Naive thymus-derived CD4-positive, alpha-beta T cell (primary cell): Measurements from ENCODE around the gene OSTF1. TPM values are rescaled to one million over a fixed set of nuclear protein-coding genes. Genes with fewer than 3 reads are reported as not detected.
A peak's percentile ranks its signal among the peaks of the same experiment; 100 is the strongest.

Source experiments
- ATAC-seq: fragments of 150-1000 bp; cut with Tn5 transposase; 2 replicates; pipeline ENCODE4 v1.10.0; 2021; ENCODE audit warnings: mild to moderate bottlenecking, moderate library complexity
- CTCF ChIA-PET: fragments of 350-600 bp; sonication (Branson Sonifier 250); formaldehyde crosslinking; loops from one replicate; lab custom pipeline; 2021; ENCODE audit warnings: antibody characterized with exemption; lab: Charles Lee
- POLR2A ChIA-PET: fragments of 350-600 bp; sonication (Branson Sonifier 250); formaldehyde crosslinking; loops from one replicate; lab custom pipeline; 2021; ENCODE audit warnings: antibody characterized with exemption, inconsistent platforms; lab: Charles Lee
- DNase-seq, 9 donors: peaks; one replicate each; pipeline versions ENCODE4 v3.0.0 to v3.0.0-alpha.2; 2020 to 2022; ENCODE audit warnings: mixed read lengths in 1 of 9
- H3K27ac ChIP-seq: one replicate; pipeline ENCODE4 v1.7.0; 2013; ENCODE audit warnings: mild to moderate bottlenecking, low read depth, low read length, moderate library complexity
- H3K27me3 ChIP-seq, 2 donors: one replicate each; pipeline ENCODE4 v1.7.0; 2013; ENCODE audit warnings: low read length in 2 of 2, mild to moderate bottlenecking in 2 of 2, moderate library complexity in 2 of 2; ENCODE audit not compliant: control insufficient read depth in 2 of 2, insufficient read depth in 2 of 2
- H3K36me3 ChIP-seq, 3 experiments: 1 replicate in 2 of 3; 2 replicates in 1 of 3; pipeline ENCODE4 v1.7.0; 2013; ENCODE audit warnings: low read length in 3 of 3, mild to moderate bottlenecking in 3 of 3, moderate library complexity in 1 of 3; ENCODE audit not compliant: insufficient read depth in 3 of 3, control insufficient read depth in 2 of 3
- H3K4me1 ChIP-seq, 2 donors: one replicate each; pipeline ENCODE4 v1.7.0; 2013; ENCODE audit warnings: low read length in 2 of 2, mild to moderate bottlenecking in 2 of 2, moderate library complexity in 1 of 2; ENCODE audit not compliant: control insufficient read depth in 2 of 2, insufficient read depth in 2 of 2
- H3K4me3 ChIP-seq: 2 replicates; pipeline ENCODE4 v1.7.0; 2013; ENCODE audit warnings: mild to moderate bottlenecking, low read length
- H3K9me3 ChIP-seq, 3 experiments: 1 replicate in 2 of 3; 2 replicates in 1 of 3; pipeline ENCODE4 v1.7.0; 2013; ENCODE audit warnings: low read length in 3 of 3; ENCODE audit not compliant: control insufficient read depth in 2 of 3
- H3K27ac Mint-ChIP-seq, 9 donors: one replicate each; pipeline ENCODE4 v1.8.0; 2020 to 2022; ENCODE audit warnings: mixed read lengths in 9 of 9, mild to moderate bottlenecking in 8 of 9, moderate library complexity in 5 of 9, inconsistent platforms in 2 of 9
- H3K27me3 Mint-ChIP-seq, 5 donors: one replicate each; pipeline ENCODE4 v1.8.0; 2021 to 2022; ENCODE audit warnings: mixed read lengths in 5 of 5, mild to moderate bottlenecking in 1 of 5
- H3K36me3 Mint-ChIP-seq, 5 donors: one replicate each; pipeline ENCODE4 v1.8.0; 2020 to 2022; ENCODE audit warnings: mixed read lengths in 5 of 5, mild to moderate bottlenecking in 3 of 5, inconsistent platforms in 1 of 5
- H3K4me1 Mint-ChIP-seq, 7 donors: one replicate each; pipeline ENCODE4 v1.8.0; 2020 to 2022; ENCODE audit warnings: mixed read lengths in 7 of 7, mild to moderate bottlenecking in 3 of 7, inconsistent platforms in 1 of 7
- H3K4me3 Mint-ChIP-seq, 10 donors: one replicate each; pipeline ENCODE4 v1.8.0; 2020 to 2022; ENCODE audit warnings: mild to moderate bottlenecking in 10 of 10, mixed read lengths in 10 of 10, moderate library complexity in 6 of 10, inconsistent platforms in 2 of 10
- H3K9me3 Mint-ChIP-seq, 11 donors: one replicate each; pipeline ENCODE4 v1.8.0; 2020 to 2022; ENCODE audit warnings: mixed read lengths in 11 of 11, mild to moderate bottlenecking in 4 of 11, inconsistent platforms in 1 of 11, moderate library complexity in 1 of 11
- intact Hi-C, 2 donors: fragments of 100-400 bp; cut with micrococcal nuclease; formaldehyde crosslinking; loops; one replicate each; pipeline ENCODE4 v1.15.1; 2023
- polyA plus RNA-seq, 2 donors: library from polyadenylated mRNA; unstranded; fragments of 300-500 nt; fragmentation: Illumina TruSeq; gene quantifications; one replicate each; pipeline ENCODE4 v1.2.3, GENCODE V29; 2021
- total RNA-seq, 6 experiments: library from RNA in 5 of 6; stranded (reverse) in 5 of 6; gene quantifications; 1 replicate in 5 of 6; 2 replicates in 1 of 6; pipeline ENCODE4 v1.2.3 and lab custom pipeline; 2021 to 2026

OSTF1 gene
- total and polyA plus RNA-seq, 7 experiments from 2014 or later = 38.7 to 141 (median 88.0) TPM

- Histone ChIP-seq H3K27me3 (no peaks in the 10 kb centered on the region), H3K36me3 (peaks cover 0 to 12% (median 0%) of the 10 kb centered on the region in 3 experiments), H3K4me1 (no peaks in the 10 kb centered on the region), H3K4me3 (no peak overlapping the region), H3K27ac (no peak overlapping the region), H3K9me3 (peaks cover 0 to 5% (median 0%) of the 10 kb centered on the region in 3 experiments)
- H3K4me1 Mint-ChIP-seq = peaks cover 7 to 40% (median 30%) of the 10 kb centered on the region in 7 donors
- peaks cover 14 to 64% (median 54%) of the 10 kb centered on the region in 5 donors for H3K36me3 Mint-ChIP-seq
- peaks cover 0 to 22% (median 14%) of the 10 kb centered on the region in 11 donors for H3K9me3 Mint-ChIP-seq
- POLR2A ChIA-PET = interaction anchor here (0.6 kb wide), 1 partner anchor 15 kb away, joined by 3 read pairs; no protein-coding TSS in a partner anchor
- CTCF ChIA-PET = interaction anchor here (0.8 kb wide), 1 partner anchor 994 kb away, joined by 3 read pairs; no protein-coding TSS in a partner anchor
- DNase-seq = no peak
- ATAC-seq = no peak
- H3K27me3 Mint-ChIP-seq = no peaks in the 10 kb centered on the region
- intact Hi-C loops = no loop called here
- no peak overlapping the region for H3K4me3 Mint-ChIP-seq
- no peak overlapping the region for H3K27ac Mint-ChIP-seq
Observed at GRCh38 chr9:75164573-75164972, 76.3 kb downstream of the OSTF1 start.

GRCh38 chr9:75167281-75167680 lies 79.0 kb downstream of the OSTF1 start:
- Mint-ChIP-seq H3K9me3 (peaks cover 0 to 22% (median 14%) of the 10 kb centered on the region in 11 donors), H3K4me1 (peaks cover 7 to 48% (median 30%) of the 10 kb centered on the region in 7 donors), H3K4me3 (peak overlapping the region in 7 of 10 donors; percentile 0 to 68 (median 25)), H3K27me3 (no peaks in the 10 kb centered on the region), H3K27ac (peak overlapping the region in 7 of 9 donors; percentile 17 to 71 (median 54)), H3K36me3 (peaks cover 18 to 75% (median 66%) of the 10 kb centered on the region in 5 donors)
- intact Hi-C loops = loop anchor here in 1 of 2 donors (2.0 kb wide), 1 partner anchor 16 kb away; no protein-coding TSS in a partner anchor
- H3K27me3 ChIP-seq = no peaks in the 10 kb centered on the region
- peaks cover 0 to 12% (median 0%) of the 10 kb centered on the region in 3 experiments for H3K36me3 ChIP-seq
- no peak overlapping the region for H3K27ac ChIP-seq
- DNase-seq = no peak
- H3K4me1 ChIP-seq = no peaks in the 10 kb centered on the region
- no peak overlapping the region for H3K4me3 ChIP-seq
- H3K9me3 ChIP-seq = peaks cover 0 to 5% (median 0%) of the 10 kb centered on the region in 3 experiments
- no peak for ATAC-seq
- POLR2A ChIA-PET = interaction anchor here (1.5 kb wide), 1 partner anchor 80 kb away, joined by 8 read pairs; the partner anchor contains the start of genes NMRK1 and OSTF1
- CTCF ChIA-PET = interaction anchor here (0.6 kb wide), 1 partner anchor 161 kb away, joined by 3 read pairs; no protein-coding TSS in a partner anchor

GRCh38 chr9:75168270-75169178 lies 80.2 kb downstream of the OSTF1 start:
- peaks cover 18 to 74% (median 70%) of the 10 kb centered on the region in 5 donors for H3K36me3 Mint-ChIP-seq
- H3K27ac Mint-ChIP-seq = peak overlapping the region in 5 of 9 donors; percentile 14 to 51 (median 32)
- H3K4me3 ChIP-seq = no peak overlapping the region
- POLR2A ChIA-PET = no interaction called here
- peaks cover 0 to 20% (median 14%) of the 10 kb centered on the region in 11 donors for H3K9me3 Mint-ChIP-seq
- H3K4me1 ChIP-seq = no peaks in the 10 kb centered on the region
- intact Hi-C loops = loop anchor here in 1 of 2 donors (2.0 kb wide), 1 partner anchor 16 kb away; no protein-coding TSS in a partner anchor
- H3K4me3 Mint-ChIP-seq = no peak overlapping the region
- H3K27me3 Mint-ChIP-seq = no peaks in the 10 kb centered on the region
- H3K36me3 ChIP-seq = peaks cover 0 to 12% (median 0%) of the 10 kb centered on the region in 3 experiments
- H3K9me3 ChIP-seq = peaks cover 0 to 5% (median 0%) of the 10 kb centered on the region in 3 experiments
- no peak overlapping the region for H3K27ac ChIP-seq
- DNase-seq (no peak), ATAC-seq (no peak)
- H3K27me3 ChIP-seq = no peaks in the 10 kb centered on the region
- CTCF ChIA-PET = interaction anchor here (1.1 kb wide), 1 partner anchor 33 kb away, joined by 3 read pairs; no protein-coding TSS in a partner anchor
- H3K4me1 Mint-ChIP-seq = peaks cover 7 to 54% (median 34%) of the 10 kb centered on the region in 7 donors

GRCh38 chr9:75169623-75170022 lies 81.3 kb downstream of the OSTF1 start:
- peaks cover 0 to 17% (median 14%) of the 10 kb centered on the region in 11 donors for H3K9me3 Mint-ChIP-seq
- intact Hi-C loops = loop anchor here (2.0 kb wide), 2 partner anchors 15 to 17 kb away; no protein-coding TSS in a partner anchor
- Histone ChIP-seq H3K27ac (no peak overlapping the region), H3K27me3 (no peaks in the 10 kb centered on the region), H3K9me3 (peaks cover 0 to 5% (median 0%) of the 10 kb centered on the region in 3 experiments), H3K4me1 (no peaks in the 10 kb centered on the region), H3K36me3 (peaks cover 0 to 12% (median 0%) of the 10 kb centered on the region in 3 experiments), H3K4me3 (no peak overlapping the region)
- H3K27ac Mint-ChIP-seq = peak overlapping the region in 2 of 9 donors; percentile 24 to 36
- DNase-seq (no peak), ATAC-seq (no peak)
- H3K4me3 Mint-ChIP-seq = no peak overlapping the region
- ChIA-PET CTCF (no interaction called here), POLR2A (interaction anchor here (1.2 kb wide), 1 partner anchor 21 kb away, joined by 3 read pairs; no protein-coding TSS in a partner anchor)
- H3K36me3 Mint-ChIP-seq = peaks cover 18 to 69% (median 66%) of the 10 kb centered on the region in 5 donors
- no peaks in the 10 kb centered on the region for H3K27me3 Mint-ChIP-seq
- H3K4me1 Mint-ChIP-seq = peaks cover 7 to 58% (median 31%) of the 10 kb centered on the region in 7 donors

GRCh38 chr9:75170898-75171360 lies 82.6 kb downstream of the OSTF1 start:
- no peak for DNase-seq
- H3K27ac ChIP-seq = no peak overlapping the region
- ATAC-seq = peak; percentile 20
- ChIA-PET CTCF (interaction anchor here (1.3 kb wide), 1 partner anchor 14 kb away, joined by 5 read pairs; no protein-coding TSS in a partner anchor), POLR2A (no interaction called here)
- H3K9me3 ChIP-seq = peaks cover 0 to 5% (median 0%) of the 10 kb centered on the region in 3 experiments
- no peak overlapping the region for H3K4me3 ChIP-seq
- H3K36me3 ChIP-seq = peaks cover 0 to 12% (median 0%) of the 10 kb centered on the region in 3 experiments
- H3K36me3 Mint-ChIP-seq = peaks cover 18 to 61% (median 59%) of the 10 kb centered on the region in 5 donors
- H3K9me3 Mint-ChIP-seq = peaks cover 0 to 17% (median 11%) of the 10 kb centered on the region in 11 donors
- H3K27ac Mint-ChIP-seq = peak overlapping the region in 2 of 9 donors; percentile 8 to 64
- H3K4me1 ChIP-seq = no peaks in the 10 kb centered on the region
- no peak overlapping the region for H3K4me3 Mint-ChIP-seq
- H3K27me3 Mint-ChIP-seq = no peaks in the 10 kb centered on the region
- no peaks in the 10 kb centered on the region for H3K27me3 ChIP-seq
- H3K4me1 Mint-ChIP-seq = peaks cover 7 to 58% (median 30%) of the 10 kb centered on the region in 7 donors
- intact Hi-C loops = loop anchor here in 1 of 2 donors (2.0 kb wide), 1 partner anchor 18 kb away; no protein-coding TSS in a partner anchor

- CTCF ChIA-PET = interaction anchor here (0.7 kb wide), 1 partner anchor 407 kb away, joined by 3 read pairs; no protein-coding TSS in a partner anchor
- Mint-ChIP-seq H3K27me3 (no peaks in the 10 kb centered on the region), H3K27ac (peak overlapping the region in 2 of 9 donors; percentile 19 to 68)
Observed at GRCh38 chr9:75175395-75175794, 87.1 kb downstream of the OSTF1 start.

More at GRCh38 chr9:75175395-75175794, 87.1 kb downstream of the OSTF1 start:
- DNase-seq (no peak), ATAC-seq (no peak)
- Histone ChIP-seq H3K27ac (no peak overlapping the region), H3K36me3 (no peaks in the 10 kb centered on the region), H3K4me1 (no peaks in the 10 kb centered on the region), H3K27me3 (no peaks in the 10 kb centered on the region), H3K9me3 (no peaks in the 10 kb centered on the region), H3K4me3 (no peak overlapping the region)
- Mint-ChIP-seq H3K36me3 (peaks cover 8 to 38% (median 34%) of the 10 kb centered on the region in 5 donors), H3K4me1 (peaks cover 3 to 29% (median 9%) of the 10 kb centered on the region in 7 donors), H3K9me3 (peaks cover 0 to 5% (median 0%) of the 10 kb centered on the region in 11 donors), H3K4me3 (no peak overlapping the region)
- intact Hi-C loops = no loop called here
- POLR2A ChIA-PET = interaction anchor here (0.5 to 1.2 kb wide), 4 partner anchors 10 to 775 kb away, joined by 3 to 4 read pairs (median 3); no protein-coding TSS in a partner anchor
